Smooth muscle cell (in vitro differentiated cells): ENCODE data around the gene RAB3IP. TPM values are rescaled to one million over a fixed set of nuclear protein-coding genes. Genes with fewer than 3 reads are reported as not detected.
"Not testable (repeated sequence)": the region's sequence is repeated elsewhere in the genome, so short reads cannot be mapped to it uniquely, and the experiment has no call there.

Source experiments
- DNase-seq: peaks from one replicate; lab custom pipeline; 2025; ENCODE audit not compliant: unreplicated experiment; lab: John Stamatoyannopoulos, UW
- H2AFZ ChIP-seq: fragments of 200-600 bp; sonication (generic); 2 replicates; pipeline ENCODE4 v1.6.0; 2016; ENCODE audit warnings: antibody characterized with exemption, low read depth, mild to moderate bottlenecking
- H3F3A ChIP-seq: fragments of 200-600 bp; sonication (generic); 2 replicates; pipeline ENCODE4 v1.6.0; 2017; ENCODE audit warnings: antibody characterized with exemption, low read depth
- H3K27ac ChIP-seq: fragments of 200-600 bp; sonication (generic); 2 replicates; pipeline ENCODE4 v1.5.1; 2016; ENCODE audit warnings: low read depth, mild to moderate bottlenecking
- H3K27me3 ChIP-seq: fragments of 200-600 bp; sonication (generic); 2 replicates; pipeline ENCODE4 v1.6.1; 2016; ENCODE audit warnings: low read depth, mild to moderate bottlenecking
- H3K36me3 ChIP-seq: fragments of 200-600 bp; sonication (generic); 2 replicates; pipeline ENCODE4 v1.5.1; 2016; ENCODE audit warnings: low read depth
- H3K4me1 ChIP-seq: fragments of 200-600 bp; sonication (generic); 2 replicates; pipeline ENCODE4 v1.5.1; 2016; ENCODE audit warnings: low read depth
- H3K4me2 ChIP-seq: fragments of 200-600 bp; sonication (generic); 2 replicates; pipeline ENCODE4 v1.6.0; 2016; ENCODE audit warnings: mild to moderate bottlenecking
- H3K4me3 ChIP-seq: fragments of 200-600 bp; sonication (generic); 2 replicates; pipeline ENCODE4 v1.5.1; 2016; ENCODE audit warnings: mild to moderate bottlenecking
- H3K79me2 ChIP-seq: fragments of 200-600 bp; sonication (generic); 2 replicates; pipeline ENCODE4 v1.6.0; 2016; ENCODE audit warnings: low read depth, mild to moderate bottlenecking
- H3K9ac ChIP-seq: fragments of 200-600 bp; sonication (generic); 2 replicates; pipeline ENCODE4 v1.6.0; 2016; ENCODE audit warnings: low read depth
- H3K9me3 ChIP-seq: fragments of 200-600 bp; sonication (generic); replicated peaks from 2 replicates; pipeline ENCODE4 v1.5.1; 2016; ENCODE audit warnings: low read depth
- H4K20me1 ChIP-seq: fragments of 200-600 bp; sonication (generic); 2 replicates; pipeline ENCODE4 v1.6.0; 2016; ENCODE audit warnings: low read depth
- WGBS: methylation state at CpG from one replicate; pipeline ENCODE4 v1.1.7; 2016; ENCODE audit warnings: low lambda C conversion rate; 5-methylcytosine and 5-hydroxymethylcytosine counted together
- polyA plus RNA-seq: library from polyadenylated mRNA; unstranded; fragments of >200 nt; fragmentation: Nextera tagmentation; extraction: Ambion mirVana; gene quantifications from 2 replicates; pipeline ENCODE4 v1.2.1, GENCODE V29; 2016
- total RNA-seq: library from RNA; depleted of rRNA; stranded (reverse); fragments of >200 nt; gene quantifications from 2 replicates; pipeline ENCODE4 v1.2.3, GENCODE V29; 2014
- TF ChIP-seq, protein P1 (sequence below): fragments of 200-600 bp; sonication (generic); IDR thresholded peaks from 2 replicates; pipeline ENCODE4 v1.5.1; 2017; ENCODE audit warnings: borderline replicate concordance, mild to moderate bottlenecking, antibody characterized with exemption; ENCODE audit not compliant: insufficient read depth, poor library complexity, severe bottlenecking

RAB3IP gene
- total and polyA plus RNA-seq, 2 experiments from 2014 or later: 2.2 to 16.9 TPM

DNA sequence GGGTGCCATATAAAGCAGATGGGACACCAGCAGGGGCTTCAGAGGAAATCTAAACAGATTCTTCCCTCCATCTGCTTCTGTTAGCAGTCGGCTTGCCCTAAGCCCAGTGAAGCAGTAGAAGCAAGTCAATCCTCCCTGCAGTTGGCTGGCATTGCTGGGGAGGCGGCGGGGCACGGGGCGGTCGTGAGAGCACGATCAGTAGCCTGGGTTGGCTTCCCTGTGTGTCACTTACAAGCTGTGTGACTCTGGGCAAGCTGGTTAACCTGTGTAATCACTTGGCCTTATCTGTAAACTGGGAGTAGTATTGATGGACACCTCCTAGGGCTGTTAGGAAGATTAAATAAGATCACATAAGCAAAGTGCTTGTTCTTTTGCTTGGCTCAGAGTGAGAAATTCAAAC is 105.8 kb downstream of the RAB3IP start:
- no peak overlapping the region for H3K27ac ChIP-seq

DNA sequence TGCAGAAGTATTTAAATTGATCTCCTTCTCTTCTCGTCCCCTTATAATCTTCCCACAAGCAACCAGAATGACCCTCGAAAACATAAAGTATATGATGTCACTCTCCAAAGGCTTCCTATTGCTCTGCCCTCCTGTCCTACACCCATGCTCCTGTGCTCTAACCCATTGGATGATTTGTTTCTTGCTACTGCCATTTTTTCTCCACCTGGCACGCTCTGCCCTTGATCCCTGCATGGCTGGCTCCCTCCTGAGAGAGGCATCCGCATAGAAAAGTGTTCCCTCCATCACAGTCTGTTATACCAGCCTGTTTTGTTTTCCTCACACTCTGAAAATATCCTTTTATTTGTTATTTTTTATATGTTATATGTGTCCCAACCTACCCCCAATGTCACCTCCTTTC is 106.2 kb downstream of the RAB3IP start:
- no peak for DNase-seq
- Histone ChIP-seq H3K9ac (no peak overlapping the region), H3K4me3 (no peak overlapping the region), H3K27me3 (peaks cover 9% of the 10 kb centered on the region), H2AFZ (no peak overlapping the region), H3K27ac (no peak overlapping the region), H3K79me2 (no peaks in the 10 kb centered on the region), H3K4me1 (no peaks in the 10 kb centered on the region), H3K4me2 (no peak overlapping the region), H3F3A (no peaks in the 10 kb centered on the region), H4K20me1 (no peaks in the 10 kb centered on the region), H3K9me3 (no peaks in the 10 kb centered on the region), H3K36me3 (no peaks in the 10 kb centered on the region)
- TF ChIP-seq, protein P1, sequence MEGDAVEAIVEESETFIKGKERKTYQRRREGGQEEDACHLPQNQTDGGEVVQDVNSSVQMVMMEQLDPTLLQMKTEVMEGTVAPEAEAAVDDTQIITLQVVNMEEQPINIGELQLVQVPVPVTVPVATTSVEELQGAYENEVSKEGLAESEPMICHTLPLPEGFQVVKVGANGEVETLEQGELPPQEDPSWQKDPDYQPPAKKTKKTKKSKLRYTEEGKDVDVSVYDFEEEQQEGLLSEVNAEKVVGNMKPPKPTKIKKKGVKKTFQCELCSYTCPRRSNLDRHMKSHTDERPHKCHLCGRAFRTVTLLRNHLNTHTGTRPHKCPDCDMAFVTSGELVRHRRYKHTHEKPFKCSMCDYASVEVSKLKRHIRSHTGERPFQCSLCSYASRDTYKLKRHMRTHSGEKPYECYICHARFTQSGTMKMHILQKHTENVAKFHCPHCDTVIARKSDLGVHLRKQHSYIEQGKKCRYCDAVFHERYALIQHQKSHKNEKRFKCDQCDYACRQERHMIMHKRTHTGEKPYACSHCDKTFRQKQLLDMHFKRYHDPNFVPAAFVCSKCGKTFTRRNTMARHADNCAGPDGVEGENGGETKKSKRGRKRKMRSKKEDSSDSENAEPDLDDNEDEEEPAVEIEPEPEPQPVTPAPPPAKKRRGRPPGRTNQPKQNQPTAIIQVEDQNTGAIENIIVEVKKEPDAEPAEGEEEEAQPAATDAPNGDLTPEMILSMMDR: no peak
- 90% methylated on average over 4 of the region's 4 CpGs for WGBS

More for the DNA sequence above, 105.8 kb downstream of the RAB3IP start:
- no peak overlapping the region for H2AFZ ChIP-seq
- H3K4me1 ChIP-seq: no peaks in the 10 kb centered on the region
- no peak overlapping the region for H3K4me3 ChIP-seq
- TF ChIP-seq, protein P1: no peak
- no peak overlapping the region for H3K9ac ChIP-seq
- no peak overlapping the region for H3K4me2 ChIP-seq
- no peaks in the 10 kb centered on the region for H3K79me2 ChIP-seq
- H3K27me3 ChIP-seq: peaks cover 13% of the 10 kb centered on the region
- no peaks in the 10 kb centered on the region for H3K9me3 ChIP-seq
- 93% methylated on average over 7 of the region's 7 CpGs for WGBS
- H3F3A ChIP-seq: no peaks in the 10 kb centered on the region
- no peaks in the 10 kb centered on the region for H4K20me1 ChIP-seq
- no peaks in the 10 kb centered on the region for H3K36me3 ChIP-seq
- DNase-seq: no peak

GRCh38 chr12:69846976-69847375 is 108.3 kb downstream of the RAB3IP start:
- no peak overlapping the region for H2AFZ ChIP-seq
- H3K4me1 ChIP-seq: no peaks in the 10 kb centered on the region
- no peaks in the 10 kb centered on the region for H3K27me3 ChIP-seq
- H3K79me2 ChIP-seq: no peaks in the 10 kb centered on the region
- no peak overlapping the region for H3K9ac ChIP-seq
- DNase-seq: no peak
- H3K36me3 ChIP-seq: no peaks in the 10 kb centered on the region
- no peak overlapping the region for H3K4me3 ChIP-seq
- TF ChIP-seq, protein P1: no peak
- H3K27ac ChIP-seq: no peak overlapping the region
- H3K4me2 ChIP-seq: no peak overlapping the region
- no peaks in the 10 kb centered on the region for H4K20me1 ChIP-seq
- no peaks in the 10 kb centered on the region for H3K9me3 ChIP-seq
- no peaks in the 10 kb centered on the region for H3F3A ChIP-seq

DNA sequence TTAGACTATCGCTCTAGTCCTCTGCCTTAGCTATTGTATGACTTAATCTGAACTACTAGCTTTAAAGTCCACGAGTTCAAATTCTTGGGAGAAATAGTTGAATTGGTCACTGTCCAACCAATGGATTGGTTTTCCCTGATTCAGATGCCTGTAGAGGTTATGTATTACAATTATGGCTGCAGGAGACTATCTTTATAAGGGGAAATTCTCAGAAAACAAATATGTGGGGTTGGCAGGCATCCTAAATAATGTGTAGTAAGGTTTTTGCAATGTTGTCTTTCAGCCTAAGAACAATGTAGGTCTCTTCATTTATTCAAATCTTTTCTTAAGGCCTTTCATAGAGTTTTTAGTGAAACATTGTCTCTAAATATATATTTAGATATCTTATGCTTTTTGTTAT is 113.3 kb downstream of the RAB3IP start:
- H3K9ac ChIP-seq: no peak overlapping the region
- no peak overlapping the region for H3K4me2 ChIP-seq
- H3K4me1 ChIP-seq: no peaks in the 10 kb centered on the region
- no peaks in the 10 kb centered on the region for H3F3A ChIP-seq
- 90% methylated on average over 2 of the region's 2 CpGs for WGBS
- no peaks in the 10 kb centered on the region for H3K79me2 ChIP-seq
- H2AFZ ChIP-seq: no peak overlapping the region
- TF ChIP-seq, protein P1: no peak
- no peaks in the 10 kb centered on the region for H3K36me3 ChIP-seq
- no peak overlapping the region for H3K27ac ChIP-seq
- H3K4me3 ChIP-seq: no peak overlapping the region
- no peaks in the 10 kb centered on the region for H3K27me3 ChIP-seq
- H3K9me3 ChIP-seq: peaks cover 9% of the 10 kb centered on the region
- DNase-seq: no peak
- no peaks in the 10 kb centered on the region for H4K20me1 ChIP-seq

- not testable (repeated sequence) for H3K36me3 ChIP-seq, H3K79me2 ChIP-seq, H3K27ac ChIP-seq, H3K4me3 ChIP-seq, H3K4me2 ChIP-seq, H3K9ac ChIP-seq, DNase-seq, H3F3A ChIP-seq, H3K9me3 ChIP-seq, H3K27me3 ChIP-seq, H4K20me1 ChIP-seq, H3K4me1 ChIP-seq, H2AFZ ChIP-seq
- WGBS: 94% methylated on average over 33 of the region's 61 CpGs
Observed at GRCh38 chr12:69853176-69853961, 114.7 kb downstream of the RAB3IP start.
